ENCODE data around the gene ERBB3.

Gene ERBB3

GRCh38 chr12:56129942-56130495 lies 50.1 kb downstream of the ERBB3 start:
- DNase-seq (ENCODE audit: low read depth in 2 of 3, low spot score in 2 of 3): no peak

GRCh38 chr12:56130876-56131275 lies 50.9 kb downstream of the ERBB3 start:
- no peak for DNase-seq (ENCODE audit: low read depth in 2 of 3, low spot score in 2 of 3)

GRCh38 chr12:56134897-56135296 lies 54.9 kb downstream of the ERBB3 start:
- DNase-seq (ENCODE audit: low read depth in 2 of 3, low spot score in 2 of 3): no peak

- no peak for DNase-seq (ENCODE audit: low read depth in 2 of 3, low spot score in 2 of 3)
Measured at GRCh38 chr12:56137853-56138571, 58.0 kb downstream of the ERBB3 start.

- no peak for DNase-seq (ENCODE audit: low read depth in 2 of 3, low spot score in 2 of 3)
Measured at GRCh38 chr12:56141946-56142784, 62.2 kb downstream of the ERBB3 start.

GRCh38 chr12:56143217-56143616 lies 63.3 kb downstream of the ERBB3 start:
- no peak for DNase-seq (ENCODE audit: low read depth in 2 of 3, low spot score in 2 of 3)

- DNase-seq (ENCODE audit: low read depth in 2 of 3, low spot score in 2 of 3): no peak
Measured at GRCh38 chr12:56143870-56144269, 63.9 kb downstream of the ERBB3 start.

- DNase-seq (ENCODE audit: low read depth in 2 of 3, low spot score in 2 of 3): no peak
Measured at GRCh38 chr12:56145217-56145616, 65.3 kb downstream of the ERBB3 start.

- DNase-seq (ENCODE audit: low read depth in 2 of 3, low spot score in 2 of 3): no peak
Measured at GRCh38 chr12:56146492-56147460, 66.8 kb downstream of the ERBB3 start.

- no peak for DNase-seq (ENCODE audit: low read depth in 2 of 3, low spot score in 2 of 3)
Measured at GRCh38 chr12:56150563-56150962, 70.6 kb downstream of the ERBB3 start.

- DNase-seq (ENCODE audit: low read depth in 2 of 3, low spot score in 2 of 3): peak; percentile 36 to 48 (median 40)
Measured at GRCh38 chr12:56151672-56152131, 71.7 kb downstream of the ERBB3 start.

- peak; percentile 79 to 89 (median 80) for DNase-seq (ENCODE audit: low read depth in 2 of 3, low spot score in 2 of 3)
Measured at GRCh38 chr12:56152132-56152755, 72.3 kb downstream of the ERBB3 start, which contains the start of gene MYL6B. TSS of gene MYL6B (plus strand) at chr12:56152587. CDS start at chr12:56153919, 1,332 bp downstream.

Data from activated CD8-positive, alpha-beta memory T cell treated with anti-CD3 and anti-CD28 coated beads for 48 hours (primary cell).